GM21526 (cell line): ENCODE results near the gene NKTR.

Source experiments
- ATAC-seq: cut with Tn5 transposase; IDR thresholded peaks from one replicate; pipeline ENCODE4 v1.9.1; 2021; ENCODE audit warnings: moderate library complexity; ENCODE audit not compliant: unreplicated experiment, low FRiP score

Gene NKTR

DNA sequence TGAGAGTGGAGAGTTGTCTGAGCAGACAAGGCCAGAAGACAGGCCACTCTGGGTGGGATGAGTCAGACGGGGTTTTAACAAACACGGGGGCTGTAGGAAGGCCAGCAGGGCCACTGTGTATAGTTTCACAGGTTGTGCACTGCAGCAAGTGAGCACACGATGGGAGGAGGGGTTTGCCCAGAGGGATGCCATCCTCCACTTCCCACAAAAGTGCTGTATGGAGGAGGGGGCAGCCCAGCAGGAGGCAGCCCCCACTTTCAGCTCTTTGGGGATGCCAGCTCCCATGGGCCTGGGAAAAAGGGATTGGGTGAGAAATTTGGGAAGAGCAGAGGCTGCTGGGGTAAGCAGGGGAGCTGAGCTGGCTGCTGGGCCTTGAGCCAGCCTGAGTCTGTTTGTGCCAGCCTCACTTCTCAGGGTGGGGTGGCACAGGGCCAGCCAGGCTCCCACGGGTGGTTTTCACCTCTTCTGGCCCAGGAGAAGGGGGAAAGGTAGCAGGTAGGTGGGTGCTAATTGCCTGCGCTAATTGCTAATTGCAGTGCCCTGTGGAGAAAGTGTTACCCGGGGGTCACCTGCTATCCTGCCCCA lies 59.7 kb downstream of the NKTR start:
- no peak for ATAC-seq

DNA sequence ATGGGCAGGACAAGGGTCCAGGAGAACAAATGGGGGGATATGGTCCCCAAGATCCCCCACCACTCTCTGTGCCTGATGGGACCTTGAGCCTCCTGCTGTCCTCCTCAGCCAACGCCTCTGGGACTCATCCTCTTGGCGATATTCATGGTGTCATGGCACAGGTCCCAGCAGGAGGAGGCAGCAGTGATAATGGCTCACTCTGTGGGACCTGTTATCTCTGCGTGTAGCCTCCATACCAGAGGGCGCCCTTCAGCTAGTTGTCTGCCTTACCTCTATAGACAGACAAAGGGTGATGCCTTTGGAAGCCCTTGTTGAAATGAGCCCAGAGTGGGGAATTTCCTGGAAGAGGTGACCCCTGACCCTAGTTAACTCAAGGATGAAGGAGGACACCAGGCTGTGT lies 60.4 kb downstream of the NKTR start:
- ATAC-seq = no peak

DNA sequence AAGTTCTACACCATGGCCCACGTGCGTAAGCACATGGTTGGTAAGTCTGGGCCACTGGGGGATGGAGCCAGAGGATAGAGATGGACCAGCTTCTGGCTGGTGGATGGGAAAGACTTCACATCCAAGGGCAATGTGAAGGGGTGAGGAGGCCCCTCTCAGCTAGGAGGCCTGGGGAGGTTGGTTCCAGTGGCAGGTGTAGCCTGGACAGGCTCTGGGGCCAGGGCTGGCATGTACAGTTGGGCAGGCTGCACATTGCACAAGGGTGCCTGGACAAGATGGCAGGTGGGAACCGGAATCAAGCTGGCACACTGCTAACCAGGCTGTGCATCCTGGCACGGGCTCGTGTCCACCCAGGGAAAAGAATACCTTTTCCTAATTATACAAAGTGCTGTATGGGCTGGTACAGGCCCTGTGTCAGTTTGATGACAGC lies 61.1 kb downstream of the NKTR start:
- no peak for ATAC-seq

DNA sequence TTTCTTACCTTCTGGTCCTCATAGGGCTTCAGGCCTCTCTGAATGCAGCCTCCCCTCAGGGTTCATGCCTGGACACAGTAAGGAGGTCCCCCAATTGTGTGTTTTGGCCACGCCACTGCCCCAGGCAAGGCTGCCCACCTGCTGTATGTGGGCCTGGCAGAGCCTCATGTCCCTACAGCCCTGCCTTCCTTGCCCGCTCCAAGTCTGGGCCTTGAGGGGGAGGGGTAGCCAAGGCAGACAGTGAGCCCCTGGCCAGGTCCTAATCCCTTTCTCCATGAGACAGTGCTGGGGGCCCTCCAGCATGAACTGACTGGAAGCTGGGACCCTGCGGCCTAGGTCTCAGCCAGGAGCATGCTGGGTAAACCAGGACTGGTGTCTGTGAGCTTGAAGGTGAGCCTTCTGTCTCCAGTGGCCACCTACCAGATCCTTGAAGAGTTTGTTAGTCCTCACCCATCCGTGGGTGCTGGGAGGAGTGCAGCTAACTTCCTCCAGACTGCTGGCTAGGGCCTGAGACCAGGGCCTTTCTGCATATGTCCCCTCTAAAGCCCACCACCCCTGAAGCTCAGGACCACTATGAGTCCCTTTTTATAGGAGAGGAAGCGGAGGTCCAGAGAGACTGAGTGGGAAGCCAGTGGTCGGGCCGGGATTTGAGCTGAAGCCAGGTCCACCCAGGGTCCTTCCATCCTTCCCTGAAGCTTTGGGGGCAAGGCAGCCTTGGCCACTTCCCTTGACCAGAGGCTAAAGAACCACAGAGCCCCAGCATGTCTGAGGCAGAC lies 61.7 kb downstream of the NKTR start:
- ATAC-seq = no peak

DNA sequence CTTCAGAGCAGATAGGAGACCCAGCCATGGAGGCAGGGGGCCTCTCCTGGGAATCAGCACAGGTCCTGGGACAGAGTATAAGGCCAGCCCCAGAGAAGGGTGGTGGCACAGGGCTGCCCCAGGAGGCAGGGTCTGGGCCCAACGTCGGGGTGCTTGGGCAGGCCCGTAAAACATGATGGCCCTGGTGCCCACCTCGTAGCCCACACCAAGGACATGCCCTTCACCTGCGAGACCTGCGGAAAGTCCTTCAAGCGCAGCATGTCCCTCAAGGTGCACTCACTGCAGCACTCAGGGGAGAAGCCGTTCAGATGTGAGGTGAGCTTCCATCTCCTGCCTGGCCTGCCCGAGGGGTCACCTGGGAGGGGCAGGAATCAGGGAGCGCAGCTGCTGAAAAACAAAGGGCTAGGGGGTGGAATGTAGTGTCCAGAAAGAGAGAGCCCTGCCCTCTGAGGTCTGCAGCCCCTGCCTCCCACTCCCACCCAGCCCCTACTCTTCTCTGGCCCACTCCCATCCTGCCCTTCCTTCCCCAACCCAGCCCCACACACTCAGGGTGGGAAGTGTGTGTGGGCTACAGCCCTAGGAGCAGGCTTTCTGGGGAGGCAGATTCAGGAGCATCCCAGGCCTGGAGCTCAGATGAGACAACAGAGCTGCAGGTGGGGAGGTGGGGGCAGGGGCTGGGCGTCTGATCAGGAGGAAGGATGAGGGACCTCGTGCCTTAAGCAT lies 62.5 kb downstream of the NKTR start:
- no peak for ATAC-seq

DNA sequence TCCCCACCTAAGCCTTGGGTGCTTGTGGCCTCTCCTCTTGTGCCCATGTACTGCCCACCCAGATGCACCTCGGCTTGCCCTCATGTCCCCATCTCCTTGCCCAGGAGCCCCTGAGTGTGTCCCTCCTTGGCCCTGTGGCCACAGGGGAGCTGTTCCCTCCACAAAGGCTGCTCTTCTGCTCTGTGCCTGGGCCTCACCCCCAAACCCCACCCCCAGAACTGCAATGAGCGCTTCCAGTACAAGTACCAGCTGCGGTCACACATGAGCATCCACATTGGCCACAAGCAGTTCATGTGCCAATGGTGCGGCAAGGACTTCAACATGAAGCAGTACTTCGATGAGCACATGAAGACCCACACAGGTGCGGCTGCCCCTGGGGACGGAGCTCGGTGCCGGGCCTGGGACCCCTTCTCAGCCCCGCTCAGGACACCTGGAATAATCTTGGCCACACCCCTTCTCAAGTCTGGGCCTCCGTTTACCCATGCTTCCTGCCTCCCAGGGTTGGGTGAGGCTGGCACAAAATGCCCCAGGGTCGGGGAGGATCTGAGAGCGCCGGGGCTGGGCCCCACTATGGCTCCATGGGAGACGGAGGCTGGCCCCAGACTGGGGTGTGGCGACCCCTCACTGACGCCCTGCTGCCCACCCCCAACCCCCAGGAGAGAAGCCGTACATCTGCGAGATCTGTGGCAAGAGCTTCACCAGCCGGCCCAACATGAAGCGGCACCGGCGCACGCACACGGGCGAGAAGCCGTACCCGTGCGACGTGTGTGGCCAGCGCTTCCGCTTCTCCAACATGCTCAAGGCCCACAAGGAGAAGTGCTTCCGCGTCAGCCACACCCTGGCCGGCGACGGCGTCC lies 63.3 kb downstream of the NKTR start:
- ATAC-seq = no peak

DNA sequence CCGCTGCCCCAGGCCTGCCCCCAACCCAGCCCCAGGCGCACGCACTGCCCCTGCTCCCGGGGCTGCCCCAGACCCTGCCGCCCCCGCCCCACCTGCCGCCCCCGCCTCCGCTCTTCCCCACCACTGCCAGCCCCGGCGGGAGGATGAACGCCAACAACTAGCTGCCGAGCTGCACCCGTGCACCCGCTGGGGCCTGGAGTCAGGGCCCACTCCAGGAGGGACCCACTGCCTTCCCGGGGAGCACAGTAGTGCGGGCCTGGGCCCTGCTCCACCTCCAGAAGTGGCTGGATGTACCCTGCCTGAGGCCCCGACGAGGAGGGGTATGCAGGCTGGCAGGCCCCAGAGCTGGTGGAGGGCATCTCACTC lies 63.9 kb downstream of the NKTR start:
- no peak for ATAC-seq

DNA sequence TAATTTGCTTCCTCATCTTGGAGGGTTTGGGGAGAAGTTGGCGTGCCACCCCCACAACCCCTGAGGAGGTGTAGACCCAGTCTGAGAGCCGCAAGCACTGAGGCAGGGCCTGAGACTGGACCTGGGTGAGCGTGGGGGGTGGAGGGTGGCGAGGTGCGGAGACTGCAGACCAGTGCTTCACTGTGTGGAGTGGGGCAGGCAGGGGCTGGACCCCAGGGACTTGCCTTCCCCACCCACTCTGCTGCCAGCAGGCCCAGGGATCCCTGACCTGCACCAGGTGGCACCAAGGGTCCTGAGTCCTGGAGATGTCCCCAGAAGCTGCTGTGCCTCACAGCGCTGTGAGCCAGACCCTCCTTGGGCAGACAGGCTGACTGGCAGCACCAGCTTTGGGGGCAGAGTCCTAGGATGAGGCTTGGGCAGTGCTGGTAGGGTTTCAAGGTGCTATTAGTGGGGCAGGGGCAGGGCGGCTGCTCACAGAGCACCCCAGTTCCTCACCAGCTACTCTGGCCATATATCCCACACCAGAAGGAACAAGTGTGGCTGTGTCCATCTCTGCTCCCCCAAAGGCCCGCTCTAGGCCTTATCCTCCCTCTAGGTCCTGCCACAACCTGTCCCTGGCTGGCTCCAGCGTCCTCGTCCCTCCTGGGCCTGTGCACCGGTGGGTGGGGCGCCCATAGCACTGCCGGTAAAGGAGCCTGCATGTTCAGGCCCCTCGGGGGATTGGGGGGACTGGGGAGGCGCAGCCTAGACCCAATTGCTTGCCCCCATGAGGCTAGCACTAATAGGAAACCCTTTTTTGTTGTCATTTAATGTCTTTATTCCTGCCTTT lies 64.8 kb downstream of the NKTR start:
- ATAC-seq = no peak

DNA sequence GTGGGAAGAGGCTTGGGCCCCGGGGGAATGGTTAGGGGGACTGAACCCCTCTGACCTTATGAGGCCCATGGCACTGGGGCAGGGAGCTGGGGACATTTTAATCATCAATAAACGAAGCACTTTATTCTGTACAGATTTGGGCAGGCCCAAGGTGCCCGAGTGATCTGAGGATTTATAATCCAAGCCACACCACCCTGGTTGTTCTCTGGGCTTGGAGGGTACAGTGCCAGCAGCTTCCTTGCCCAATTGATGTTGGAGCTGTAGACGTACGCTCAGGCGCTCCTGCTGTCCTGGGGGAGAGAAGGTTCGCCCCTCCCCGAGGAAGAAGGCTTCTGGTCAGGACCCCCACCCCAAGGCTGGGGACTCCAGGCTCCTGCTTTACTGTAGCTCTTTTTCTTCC lies 65.5 kb downstream of the NKTR start:
- ATAC-seq = no peak

DNA sequence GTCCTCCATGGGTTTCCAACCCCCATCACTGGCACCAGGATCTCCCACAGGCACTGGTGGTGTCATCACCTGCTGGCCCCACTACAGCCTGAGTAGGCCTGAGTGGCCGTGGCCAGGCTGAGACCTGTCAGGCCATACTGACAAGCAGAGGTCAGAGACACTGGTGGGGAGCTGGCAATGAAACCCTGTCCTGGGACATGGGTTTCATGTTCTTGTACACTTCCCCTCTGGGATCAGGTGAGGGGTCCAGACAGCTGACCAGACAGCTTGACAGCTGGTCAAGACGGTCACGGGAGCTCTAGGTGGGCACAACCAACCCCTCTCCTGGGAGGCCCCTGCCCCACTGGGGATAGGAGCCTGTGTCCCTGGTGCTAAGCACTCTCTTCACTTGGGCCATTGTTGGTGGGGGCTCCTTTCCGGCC lies 66.1 kb downstream of the NKTR start:
- ATAC-seq = no peak

DNA sequence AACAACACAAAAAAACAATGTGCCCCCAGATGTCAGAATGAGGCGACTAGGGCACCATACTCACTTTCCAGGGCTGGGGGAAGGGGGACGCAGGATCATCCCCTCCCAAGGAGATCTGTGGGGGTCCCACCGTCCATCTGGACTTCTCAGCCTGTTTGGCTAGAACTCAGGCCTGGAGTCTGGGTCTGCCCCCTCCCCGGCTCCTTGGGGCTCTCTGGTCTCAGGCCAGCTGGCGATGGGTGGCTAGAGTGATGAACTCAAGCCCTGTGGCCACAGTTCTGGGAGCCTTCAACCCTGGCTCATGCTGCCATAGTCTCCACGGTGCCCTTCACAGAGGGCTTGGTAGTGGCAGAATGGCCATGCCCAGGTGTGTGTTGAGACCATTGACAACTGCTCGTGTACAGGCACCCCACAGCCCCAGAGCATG lies 66.6 kb downstream of the NKTR start:
- no peak for ATAC-seq

DNA sequence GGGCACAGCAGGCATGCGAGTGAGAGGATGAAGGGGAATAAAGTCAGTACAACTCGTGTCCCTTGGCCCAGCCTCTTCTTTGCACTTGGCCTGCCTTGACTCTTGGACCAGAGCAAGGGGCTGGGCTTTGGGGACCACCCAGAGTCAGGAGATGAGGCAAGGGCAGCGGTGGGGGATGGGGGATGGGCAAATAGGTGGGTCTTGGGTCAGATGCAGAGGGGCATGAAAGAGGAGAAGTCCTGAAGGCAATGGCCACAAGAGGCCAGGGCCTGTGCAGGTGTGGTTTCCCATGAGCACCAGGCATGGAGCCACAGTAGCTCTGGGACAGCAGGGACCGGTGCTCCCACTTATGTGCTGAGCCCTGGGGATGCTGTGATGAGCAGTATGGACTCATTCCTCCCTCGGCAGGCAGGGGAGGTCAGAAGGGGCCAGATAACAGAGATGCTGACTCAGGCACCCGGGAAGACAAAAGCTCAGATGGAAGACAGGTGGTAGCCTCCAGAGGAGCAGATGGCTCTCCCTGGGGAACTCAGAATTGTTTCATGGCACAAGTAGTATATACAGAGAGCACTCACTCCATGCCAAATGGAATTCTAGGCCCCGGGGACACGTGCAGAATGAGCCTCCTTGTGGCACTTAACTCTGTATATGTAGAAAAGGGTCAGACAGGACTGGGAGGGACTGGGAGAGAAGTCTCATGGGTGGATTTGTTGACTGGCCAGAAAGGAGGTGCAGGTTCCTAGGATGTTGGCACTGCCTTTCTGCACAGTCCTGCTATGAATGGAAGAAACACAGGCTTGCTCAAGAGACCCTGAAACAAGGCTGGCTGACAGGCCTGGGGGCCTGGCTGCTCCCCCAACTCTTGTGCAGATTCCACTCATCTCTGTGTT lies 67.3 kb downstream of the NKTR start:
- no peak for ATAC-seq

DNA sequence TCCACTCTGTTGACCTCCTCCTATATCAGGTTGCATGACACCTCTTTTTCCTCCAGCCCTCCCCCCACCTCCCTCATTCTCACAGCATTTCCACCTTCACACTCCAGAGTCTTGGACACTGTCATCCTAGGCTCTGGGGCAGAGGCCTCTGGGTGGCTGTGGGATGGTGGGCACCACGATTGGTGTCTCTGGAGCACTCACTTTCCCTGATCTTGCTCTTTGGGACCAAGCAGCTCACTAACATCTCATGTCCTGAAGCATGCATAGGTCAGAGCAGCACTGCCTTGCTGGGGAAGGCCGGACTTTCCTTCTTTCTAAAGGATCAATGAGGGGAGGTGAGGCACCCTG lies 67.9 kb downstream of the NKTR start:
- no peak for ATAC-seq

DNA sequence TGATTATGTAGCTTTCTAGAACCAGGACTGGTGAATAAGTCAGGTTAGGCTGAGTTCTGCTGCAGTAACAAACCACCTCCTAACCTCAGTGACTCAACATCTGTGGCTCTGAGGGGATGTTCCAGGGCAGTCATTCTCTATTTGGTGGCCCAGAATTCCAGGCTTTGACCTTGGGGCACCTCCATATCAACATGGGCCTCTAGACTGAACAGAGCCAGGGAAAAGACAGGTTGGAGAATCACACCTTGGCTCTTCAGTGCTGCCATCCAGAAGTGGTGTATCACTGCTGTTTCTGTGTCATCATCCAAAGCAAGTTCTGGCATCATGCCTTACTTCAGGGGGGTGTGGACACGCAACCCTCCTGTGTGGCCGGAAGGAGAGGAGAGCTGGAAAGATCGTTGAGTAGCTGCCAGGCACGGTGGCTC lies 68.3 kb downstream of the NKTR start:
- no peak for ATAC-seq

DNA sequence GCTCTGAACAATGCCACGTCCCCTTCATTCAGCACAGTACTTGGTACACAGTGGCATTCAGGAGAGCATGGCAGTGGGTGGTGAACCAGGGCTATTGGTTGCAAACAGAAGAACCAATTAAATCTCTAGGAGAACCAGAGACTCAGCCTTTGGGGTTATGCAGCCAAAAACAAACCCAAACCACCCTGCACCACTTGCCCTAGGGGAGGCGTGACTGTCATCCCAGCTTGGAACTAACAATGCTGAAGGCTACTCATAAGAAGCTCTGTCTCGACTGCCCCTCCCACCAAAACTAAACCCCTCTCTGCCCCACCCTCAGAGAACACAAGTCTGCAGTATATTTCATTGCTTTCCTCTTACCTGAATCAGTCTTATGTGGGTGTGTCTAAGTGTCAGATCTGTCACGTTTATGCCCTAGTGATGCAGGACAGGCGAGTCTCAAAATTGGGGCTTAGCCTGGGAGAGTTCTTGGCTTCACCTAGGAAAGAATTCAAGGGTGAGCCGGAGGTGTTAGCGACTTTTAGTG lies 69.6 kb downstream of the NKTR start:
- ATAC-seq = no peak

DNA sequence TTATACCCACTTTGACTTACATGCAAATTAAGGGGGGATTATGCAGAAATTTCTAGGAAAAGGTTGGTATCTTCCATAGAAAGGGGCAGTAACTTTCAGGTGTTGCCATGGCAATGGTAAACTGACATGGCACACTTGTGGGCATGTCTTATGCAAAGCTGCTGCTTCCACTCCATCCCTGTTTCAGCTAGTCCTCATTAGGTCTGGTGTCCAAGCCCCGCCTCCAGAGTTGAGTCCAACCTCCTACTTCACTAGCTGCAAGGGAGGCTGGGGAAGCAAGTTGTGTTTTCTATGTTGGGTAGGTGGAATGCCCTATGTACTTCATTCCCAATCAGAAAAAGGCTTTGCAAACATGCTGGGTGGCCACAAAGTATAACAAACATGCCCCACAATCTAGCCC lies 70.2 kb downstream of the NKTR start:
- no peak for ATAC-seq

DNA sequence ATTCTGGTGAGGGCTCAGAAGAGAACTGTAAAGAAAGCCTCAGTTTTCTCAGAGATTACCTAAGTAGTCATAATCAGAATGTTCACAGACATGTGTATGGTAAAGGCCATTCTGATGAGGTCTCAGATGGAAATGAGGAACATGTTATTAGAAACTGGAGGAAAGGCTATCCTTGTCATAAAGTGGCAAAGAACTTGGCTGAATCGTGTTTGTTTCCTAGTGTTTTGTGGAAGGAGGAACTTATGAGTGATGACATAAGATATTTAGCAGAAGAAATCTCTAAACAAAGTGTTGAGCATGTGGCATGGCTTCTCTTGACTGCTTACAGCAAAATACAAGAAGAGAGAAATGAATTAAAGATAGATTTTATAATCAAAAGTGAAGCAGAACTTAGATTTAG lies 72.0 kb downstream of the NKTR start:
- no peak for ATAC-seq

DNA sequence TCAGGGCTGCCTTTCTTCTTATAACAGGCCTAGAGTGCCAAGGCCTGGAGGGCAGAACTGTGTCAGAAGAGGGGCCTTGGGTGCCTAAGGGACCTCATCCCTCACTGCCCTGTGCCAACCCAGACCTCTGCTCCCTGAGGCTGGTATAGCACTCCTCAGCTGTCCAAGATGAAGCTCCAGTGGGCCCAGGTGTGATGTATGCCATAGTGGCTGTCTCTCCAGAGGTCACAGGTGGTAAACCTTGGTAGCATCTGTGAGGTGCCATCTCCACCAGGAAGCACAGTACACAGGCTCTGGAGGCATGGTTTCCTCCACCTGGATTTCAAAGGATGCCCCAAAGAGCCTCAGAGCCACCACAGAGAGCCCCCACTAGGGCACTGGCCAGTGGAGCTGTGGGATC lies 72.6 kb downstream of the NKTR start:
- no peak for ATAC-seq

DNA sequence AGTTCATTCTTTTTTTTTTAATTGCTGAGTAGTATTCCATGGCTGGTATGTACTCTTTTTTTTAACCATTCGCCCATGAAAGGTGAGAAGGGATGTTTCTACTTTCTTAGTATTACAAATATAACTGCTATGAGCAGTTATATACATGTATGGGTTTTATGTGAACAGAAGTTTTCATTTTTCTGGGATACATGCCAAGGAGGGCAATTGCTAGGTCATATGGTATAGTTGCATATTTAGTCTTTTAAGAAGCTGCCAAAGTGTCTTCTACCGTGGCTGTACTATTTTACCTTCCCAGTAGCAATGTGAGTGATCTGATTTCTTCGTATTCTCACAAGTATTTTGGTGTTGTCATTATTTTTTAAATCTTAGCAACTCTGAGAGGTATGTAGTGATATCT lies 73.7 kb downstream of the NKTR start:
- no peak for ATAC-seq
